RCC 7860 (cell line): ENCODE data around the gene CCDC78.
A peak's percentile ranks its signal among the peaks of the same experiment; 100 is the strongest.
"Not testable (repeated sequence)": the region's sequence is repeated elsewhere in the genome, so short reads cannot be mapped to it uniquely, and the experiment has no call there.

Experiments
- DNase-seq: peaks from one replicate; pipeline ENCODE4 v3.0.0-alpha.2; 2015; ENCODE audit warnings: low spot score
- FAIRE-seq: peaks from 2 replicates; lab custom pipeline; 2012; peaks lifted over from hg19 to GRCh38; lab: Jason Lieb, UNC

The CCDC78 gene

DNA sequence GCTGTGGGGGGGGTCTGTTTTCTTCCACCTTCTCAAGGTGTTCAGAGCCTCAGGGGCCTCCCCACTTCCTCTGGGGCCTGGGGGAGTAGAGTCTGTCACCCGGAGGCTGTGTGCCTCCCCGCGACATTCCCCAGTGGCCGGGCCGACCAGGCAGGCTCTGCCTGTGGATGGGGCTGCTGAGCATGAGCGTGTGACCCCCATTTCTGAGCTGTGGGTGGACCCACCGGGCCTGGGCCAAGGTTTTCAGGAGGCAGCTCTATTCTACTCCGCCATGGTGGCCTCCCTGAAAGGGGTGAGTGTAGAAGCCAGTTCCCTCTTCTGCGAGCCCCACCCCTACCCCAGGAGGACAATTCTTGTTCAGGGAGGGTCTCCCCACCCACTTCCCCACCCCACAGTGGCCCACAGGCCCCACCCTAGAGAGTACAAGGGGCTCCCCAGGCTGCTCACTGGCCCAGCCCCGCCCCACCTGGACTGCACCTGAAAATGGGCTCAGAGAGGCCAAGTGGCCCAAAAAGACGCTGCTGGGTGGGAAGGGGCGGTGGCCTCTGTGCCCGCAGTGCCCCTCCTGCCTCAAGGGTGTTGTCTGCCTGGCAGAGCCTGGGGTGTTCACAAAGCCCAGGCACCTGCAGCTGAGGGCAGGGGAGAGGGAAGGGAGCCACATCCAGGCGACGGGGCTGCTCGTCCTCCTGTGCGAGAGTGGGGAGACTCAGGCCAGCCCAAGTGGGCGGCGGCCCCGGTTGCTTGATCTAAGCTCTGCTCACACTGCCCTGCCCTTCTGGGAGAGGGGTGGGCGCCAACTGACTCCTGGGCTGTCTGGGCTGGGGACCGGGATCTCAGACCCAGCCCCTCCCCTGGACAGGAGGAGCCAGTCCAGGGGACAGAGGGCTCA, 35.6 kb upstream of the CCDC78 start:
- no peak for FAIRE-seq

DNA sequence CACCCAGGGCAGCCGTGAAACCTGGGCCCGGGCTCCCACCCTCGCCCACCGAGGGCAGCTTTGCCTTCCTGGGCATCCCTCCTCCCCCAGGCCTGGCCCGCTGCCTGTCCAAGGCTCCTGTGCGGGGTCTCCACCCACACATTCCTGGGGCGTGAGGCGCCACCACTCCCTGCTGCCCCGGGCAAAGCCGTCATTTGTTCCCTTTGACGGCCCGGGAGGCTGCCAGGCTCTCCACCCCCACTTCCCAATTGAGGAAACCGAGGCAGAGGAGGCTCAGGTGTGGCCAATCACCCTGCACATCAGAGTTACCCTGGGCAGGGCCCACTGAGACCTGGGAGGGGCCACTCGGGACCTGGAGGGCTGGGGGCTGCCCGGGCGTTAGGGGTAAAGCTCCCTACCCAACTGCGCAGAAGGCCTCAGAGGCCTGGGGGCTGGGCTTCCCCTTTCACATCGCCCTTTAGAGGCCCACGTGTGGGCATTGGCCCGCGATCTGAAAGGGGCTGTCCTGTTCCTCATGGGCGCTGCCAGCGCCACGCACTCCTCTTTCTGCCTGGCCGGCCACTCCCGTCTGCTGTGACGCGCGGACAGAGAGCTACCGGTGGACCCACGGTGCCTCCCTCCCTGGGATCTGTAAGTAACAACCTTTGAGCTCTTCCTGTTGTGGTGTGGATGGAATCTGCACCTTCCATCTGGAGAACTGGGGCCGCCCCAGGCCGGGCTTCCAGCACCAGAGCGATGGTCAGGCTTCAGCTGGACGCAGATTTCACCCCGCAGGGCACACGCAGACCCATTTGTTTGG, 34.5 kb upstream of the CCDC78 start, which contains the start of gene MSLN:
MSLN (plus strand) TSS at position 190 of the 799 bp plus-strand sequence. CDS start 1,947 bp downstream, outside the sequence.
- DNase-seq: no peak
- FAIRE-seq: no peak

More for the DNA sequence above, 35.6 kb upstream of the CCDC78 start:
- no peak for DNase-seq

DNA sequence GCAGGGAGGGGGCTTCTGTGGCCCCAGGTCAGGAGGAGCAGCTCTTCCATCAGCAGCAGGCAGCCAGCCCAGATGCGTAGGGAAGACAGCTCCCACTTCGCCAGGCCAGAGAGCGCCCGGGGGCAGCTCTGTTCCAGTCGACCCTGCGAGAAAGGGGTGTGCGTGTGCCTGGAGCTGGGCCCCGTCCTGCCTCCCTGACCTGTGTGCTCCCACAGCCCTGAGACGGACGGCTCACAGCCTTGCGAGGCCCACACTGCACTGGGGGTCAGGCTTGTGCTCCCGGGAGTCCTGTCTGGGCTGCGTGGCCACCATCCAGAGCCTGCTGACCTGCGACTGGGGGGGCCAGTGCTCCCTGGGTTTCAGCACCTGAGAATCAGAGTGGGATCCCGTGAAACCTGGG, 33.8 kb upstream of the CCDC78 start:
- DNase-seq (no peak), FAIRE-seq (no peak)

DNA sequence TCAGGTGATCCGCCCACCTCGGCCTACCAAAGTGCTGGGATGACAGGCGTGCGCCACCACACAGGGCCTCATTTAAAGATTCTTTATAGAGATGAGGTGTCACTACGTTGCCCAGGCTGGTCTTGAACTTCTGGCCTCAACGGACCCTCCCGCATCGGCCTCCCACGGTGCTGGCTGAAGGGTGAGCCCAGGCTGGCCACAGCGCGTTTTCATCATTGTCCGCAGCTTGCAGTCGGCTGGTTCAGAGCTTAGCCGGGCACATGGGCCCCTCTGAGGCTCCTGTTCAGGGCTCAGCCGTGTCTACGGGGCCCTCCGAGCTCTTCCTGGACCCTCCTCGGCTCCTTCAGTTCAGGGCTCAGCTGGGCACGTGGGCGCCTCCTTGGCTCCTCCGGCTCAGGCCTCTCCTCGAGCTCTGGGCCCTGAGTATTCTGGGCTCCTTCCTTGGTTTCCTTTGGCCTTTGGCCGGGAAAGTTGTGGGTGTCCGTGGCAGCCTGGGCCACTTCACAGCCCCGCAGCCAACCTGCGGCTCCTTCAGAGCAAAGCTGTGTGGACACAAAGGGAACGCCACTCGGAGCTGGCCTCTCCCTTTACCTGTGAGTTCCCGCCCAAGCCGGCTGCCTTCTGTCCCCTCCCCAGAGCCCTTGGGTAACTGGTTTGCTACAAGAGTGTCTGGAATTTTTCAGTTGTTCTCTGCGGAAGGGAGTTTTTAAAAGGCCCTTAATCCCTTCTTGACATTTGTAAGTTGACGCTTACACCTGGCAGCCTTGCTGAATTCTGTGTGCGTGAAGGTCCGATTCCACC, 33.1 kb upstream of the CCDC78 start:
- DNase-seq (no peak), FAIRE-seq (no peak)

DNA sequence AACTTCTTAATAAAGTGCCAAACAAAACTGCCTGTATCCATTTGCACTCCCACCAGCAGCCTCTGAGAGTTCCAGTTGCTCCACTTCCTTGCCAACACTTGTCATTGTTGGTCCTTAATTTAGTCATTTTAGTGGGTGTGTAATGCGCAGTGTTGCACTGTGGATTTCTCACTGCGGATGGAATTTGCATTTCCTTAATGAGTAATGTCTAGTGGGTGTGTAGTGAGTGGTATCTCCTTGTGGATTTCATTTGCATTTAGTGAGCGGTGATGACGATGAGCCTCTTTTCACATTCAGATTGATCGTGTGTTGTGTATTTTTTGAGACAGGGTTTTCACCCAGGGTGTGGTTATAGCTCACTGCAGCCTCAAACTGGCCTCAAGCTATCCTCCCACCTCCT, 30.2 kb upstream of the CCDC78 start:
- FAIRE-seq (no peak), DNase-seq (no peak)

DNA sequence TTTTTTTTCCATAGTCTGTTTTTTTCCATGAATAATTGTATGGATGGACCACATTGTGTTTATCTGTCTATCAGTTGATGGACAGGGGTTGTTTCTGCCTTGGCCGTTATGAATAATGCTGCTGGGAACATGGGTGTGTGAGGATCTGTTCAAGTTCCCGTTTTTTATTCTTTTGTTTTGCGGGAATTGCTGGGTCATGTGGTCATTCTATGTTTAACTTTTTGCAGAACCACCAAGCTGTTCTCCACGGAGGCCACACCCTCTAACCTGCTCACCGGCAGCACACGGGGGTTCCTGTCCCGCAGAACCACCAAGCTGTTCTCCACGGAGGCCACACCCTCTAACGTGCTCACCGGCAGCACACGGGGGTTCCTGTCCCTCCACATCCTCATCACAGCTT, 28.4 kb upstream of the CCDC78 start:
- no peak for FAIRE-seq
- no peak for DNase-seq

DNA sequence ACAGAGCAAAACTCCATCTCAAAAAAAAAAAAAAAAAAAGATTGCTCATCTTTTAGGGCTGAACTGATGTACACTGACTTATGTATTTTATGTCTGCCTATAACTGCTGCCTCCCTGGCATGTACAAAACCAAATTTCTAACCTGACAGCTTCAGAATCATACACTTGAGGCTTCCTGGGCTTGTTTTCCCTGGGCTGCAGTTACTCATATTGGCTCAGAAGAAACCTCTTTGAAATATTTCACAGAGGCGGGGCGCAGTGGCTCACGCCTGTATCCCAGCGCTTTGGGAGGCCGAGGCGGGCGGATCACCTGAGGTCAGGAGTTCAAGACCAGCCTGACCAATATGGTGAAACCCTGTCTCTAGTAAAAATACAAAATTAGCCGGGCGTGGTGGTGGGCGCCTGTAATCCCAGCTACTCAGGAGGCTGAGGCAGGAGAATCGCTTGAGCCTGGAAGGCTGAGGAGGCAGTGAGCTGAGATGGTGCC, 27.9 kb upstream of the CCDC78 start:
- not testable (repeated sequence) for FAIRE-seq, DNase-seq

DNA sequence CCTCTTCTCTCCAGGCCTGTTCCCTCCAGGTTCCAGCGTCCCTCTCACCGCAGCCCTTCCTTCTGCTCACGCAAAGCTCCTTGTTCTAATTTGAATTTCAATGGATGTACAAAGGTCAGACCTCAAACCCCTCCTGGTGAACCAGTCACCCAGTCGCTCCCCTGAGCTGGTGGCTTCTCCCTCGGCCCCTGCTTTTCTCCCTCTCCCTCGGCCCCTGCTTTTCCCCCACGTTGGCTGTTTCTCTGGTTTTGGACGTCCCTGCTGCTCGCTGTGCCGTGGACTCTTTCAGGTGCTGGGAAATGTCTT, 25.7 kb upstream of the CCDC78 start:
- DNase-seq: no peak
- FAIRE-seq: no peak

DNA sequence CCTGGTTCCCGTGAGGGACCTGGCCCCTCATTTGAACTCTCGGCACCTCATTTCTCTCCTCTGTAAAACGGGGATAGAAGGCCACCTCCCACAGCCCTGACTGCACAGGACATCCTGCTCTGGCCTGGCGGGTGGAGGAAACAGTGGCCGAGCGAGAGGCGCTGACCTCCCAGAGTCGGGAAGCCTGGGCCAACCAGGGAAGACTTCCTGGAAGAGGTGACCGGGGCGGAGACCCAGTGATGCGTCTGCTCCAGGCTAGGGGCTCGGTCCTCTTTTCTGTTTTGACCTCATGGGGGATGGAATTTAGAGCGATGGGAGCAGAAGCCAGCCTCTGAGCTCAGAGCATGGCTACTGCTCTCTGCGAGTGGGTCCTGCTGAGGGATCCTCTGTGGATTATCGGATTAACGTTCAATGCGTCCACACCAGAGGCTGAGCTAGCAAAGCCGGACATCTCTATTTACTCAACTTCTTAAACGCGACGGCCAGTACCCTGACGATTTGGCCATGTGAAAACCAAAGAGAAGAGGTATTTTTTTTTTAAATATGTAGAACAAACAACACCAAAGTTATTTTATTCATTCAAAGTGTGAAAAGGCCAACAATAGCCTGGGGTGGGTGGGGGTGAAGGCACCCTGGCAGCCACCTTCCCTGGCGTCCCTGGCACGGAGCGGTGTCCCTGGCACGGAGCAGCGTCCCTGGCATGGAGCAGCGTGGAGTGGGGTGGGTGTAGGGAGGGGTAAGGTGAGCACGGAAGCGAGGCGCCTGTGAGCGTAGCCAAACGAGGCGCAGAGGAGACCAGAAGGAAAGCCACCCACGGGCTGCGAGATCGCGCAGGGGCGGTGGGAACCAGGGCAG, 25.1 kb upstream of the CCDC78 start:
- FAIRE-seq (no peak), DNase-seq (no peak)

DNA sequence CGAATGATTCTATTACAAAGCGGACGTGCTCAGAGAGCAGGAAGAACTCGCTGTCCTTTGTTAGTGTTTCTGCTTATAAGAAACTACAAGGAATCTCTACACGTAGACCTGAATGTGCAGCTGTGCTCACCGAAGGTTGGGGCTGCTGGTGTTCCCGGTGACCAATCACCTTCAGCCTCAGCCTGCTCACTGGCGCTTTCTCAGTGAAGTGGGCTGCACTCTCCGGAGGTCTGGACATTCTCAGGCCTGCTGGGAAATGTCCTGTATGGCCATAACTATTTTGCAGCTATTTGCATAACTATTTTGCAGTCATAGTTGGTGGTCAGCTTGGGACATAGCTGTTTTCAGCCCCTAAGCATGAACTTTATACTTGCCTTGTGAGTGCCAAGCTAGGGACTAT, 24.2 kb upstream of the CCDC78 start:
- no peak for DNase-seq
- no peak for FAIRE-seq

DNA sequence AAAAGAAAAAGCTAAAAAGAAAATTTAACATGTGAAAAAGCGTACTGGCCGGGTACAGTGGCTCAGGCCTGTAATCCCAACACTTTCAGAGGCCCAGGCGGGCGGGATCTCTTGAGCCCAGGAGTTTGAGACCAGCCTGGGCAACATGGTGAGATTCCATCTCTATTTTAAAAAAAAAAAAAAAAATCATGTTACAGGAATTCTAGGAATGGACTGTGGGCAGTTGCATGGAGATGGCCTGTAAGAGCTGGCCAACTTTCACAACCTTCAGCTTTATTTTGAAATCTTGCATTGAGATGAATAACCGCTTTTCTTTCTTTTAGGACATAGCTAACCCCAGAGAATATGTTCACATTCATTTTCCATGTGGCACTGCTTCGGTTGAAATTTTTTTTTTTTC, 22.8 kb upstream of the CCDC78 start:
- no peak for FAIRE-seq
- DNase-seq: no peak

DNA sequence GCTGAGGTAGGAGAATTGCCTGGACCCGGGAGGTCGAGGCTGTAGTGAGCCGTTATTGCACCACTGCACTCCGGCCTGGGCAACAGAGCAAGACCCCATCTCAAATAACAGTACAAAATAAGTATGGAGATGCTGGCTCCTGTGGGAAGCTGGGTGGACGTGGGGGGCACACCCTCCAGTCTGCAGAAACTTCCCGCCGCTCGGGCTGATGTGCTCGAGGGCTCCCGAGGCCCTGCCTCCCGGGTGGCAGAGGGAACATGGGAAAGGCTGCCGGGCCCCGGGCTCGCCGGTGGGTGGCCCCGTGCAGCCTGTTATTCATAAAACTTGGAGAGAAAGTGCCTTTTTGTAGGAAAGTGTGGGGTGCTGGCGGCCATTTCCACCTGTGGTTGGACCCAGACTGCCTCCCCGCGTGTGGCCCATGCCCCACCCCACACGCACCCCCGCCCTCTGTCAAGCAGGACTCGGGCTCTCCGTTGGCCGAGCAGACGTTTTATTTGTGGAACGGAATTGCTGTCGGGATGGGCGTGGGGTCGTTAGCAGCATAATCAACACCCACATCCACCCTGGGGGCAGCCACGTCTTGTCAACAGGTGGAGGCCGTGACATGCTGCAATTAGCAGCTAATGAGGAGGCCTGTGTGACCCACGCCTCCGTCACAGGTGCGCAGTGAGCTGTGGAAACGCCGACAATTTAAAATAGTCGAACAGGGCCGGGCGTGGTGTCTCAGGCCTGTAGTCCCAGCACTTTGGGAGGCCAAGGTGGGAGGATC, 21.9 kb upstream of the CCDC78 start:
- DNase-seq (no peak), FAIRE-seq (no peak)

DNA sequence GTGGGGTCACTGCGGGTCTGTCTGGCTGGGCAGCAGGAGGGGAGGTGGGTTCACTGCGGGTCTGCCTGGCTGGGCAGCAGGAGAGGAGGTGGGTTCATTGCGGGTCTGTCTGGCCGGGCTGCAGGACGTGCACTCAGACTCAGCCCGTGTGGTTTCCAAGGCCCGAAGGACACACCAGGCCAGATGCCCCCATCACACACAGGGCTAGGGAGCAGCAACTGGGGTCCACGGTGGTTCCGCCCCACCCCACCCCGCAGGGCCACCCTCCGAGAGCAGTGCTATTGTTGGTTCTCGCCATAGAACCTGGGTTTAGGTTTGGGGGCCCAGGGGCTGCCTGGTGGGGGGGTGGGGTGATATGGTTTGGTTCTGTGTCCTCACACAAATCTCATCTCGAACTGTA, 20.4 kb upstream of the CCDC78 start:
- FAIRE-seq: no peak

DNA sequence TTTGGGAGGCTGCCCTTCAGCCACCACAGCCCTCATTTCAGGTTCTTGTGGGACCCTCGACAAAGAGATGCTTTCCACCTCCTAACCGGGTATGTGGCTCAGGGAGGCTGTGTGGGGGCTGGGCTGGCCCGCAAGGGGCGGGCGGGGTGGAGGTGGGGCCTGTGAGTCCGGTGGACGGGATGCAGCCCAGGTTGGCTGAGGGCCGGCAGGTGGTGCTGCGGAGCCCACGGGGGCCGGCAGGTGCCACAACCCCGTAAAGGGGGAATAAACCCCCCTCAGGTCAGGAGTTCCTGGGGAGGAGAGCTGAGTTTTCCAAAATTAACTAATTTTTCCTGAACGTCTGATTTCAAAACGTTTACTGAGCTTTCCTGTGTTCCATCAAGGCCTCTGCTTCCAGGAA, 19.5 kb upstream of the CCDC78 start:
- DNase-seq (no peak), FAIRE-seq (no peak)

More for the DNA sequence above, 20.4 kb upstream of the CCDC78 start:
- no peak for DNase-seq

DNA sequence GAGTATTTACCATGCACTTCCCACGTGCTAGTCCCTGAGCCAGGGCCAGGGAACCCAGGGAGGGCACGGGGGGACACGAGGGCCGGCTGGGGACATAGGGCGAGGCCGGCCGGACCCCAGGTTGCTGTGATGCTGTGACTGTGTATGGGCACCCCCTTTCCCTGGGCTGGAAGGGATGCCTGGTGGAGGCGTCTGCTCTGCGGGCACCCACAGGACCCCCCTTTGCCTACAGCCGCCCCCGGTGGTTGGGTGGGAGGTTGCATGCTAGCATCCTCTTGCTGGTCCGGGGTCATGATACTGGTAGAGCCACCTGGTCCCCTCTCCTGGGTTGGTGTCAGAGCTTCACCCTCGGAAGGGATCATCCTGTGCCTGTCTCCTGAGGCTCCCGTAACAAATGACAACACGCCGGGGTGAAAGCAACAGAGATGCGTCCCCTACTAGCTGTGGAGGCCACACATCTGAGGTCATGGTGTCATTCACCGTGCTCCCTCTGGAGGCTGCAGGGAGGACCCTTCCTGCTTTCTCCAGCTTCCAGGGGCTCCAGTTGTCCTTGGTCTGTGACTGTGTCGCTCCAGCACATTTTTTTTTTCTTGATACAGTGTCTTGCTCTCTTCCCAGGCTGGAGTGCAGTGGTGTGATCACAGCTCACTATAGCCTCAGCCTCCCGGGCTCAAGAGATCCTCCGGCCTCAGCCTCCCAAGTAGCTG, 17.7 kb upstream of the CCDC78 start:
- FAIRE-seq (no peak), DNase-seq (no peak)

DNA sequence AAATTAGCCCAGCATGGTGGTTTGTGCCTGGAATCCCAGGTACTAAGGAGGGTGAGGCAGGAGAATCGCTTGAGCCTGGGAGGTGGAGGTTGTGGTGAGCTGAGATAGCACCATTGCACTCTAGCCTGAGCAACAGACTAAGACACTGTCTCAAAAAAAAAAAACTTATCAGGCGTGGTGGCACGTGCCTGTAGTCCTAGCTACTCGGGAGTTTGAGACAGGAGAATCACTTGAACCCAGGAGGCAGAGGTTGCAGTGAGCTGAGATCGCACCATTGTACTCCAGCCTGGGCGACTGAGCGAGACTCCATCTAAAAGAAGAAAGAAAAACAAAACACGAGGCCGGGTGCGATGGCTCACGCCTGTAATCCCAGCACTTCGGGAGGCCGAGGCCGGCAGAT, 16.7 kb upstream of the CCDC78 start:
- not testable (repeated sequence) for FAIRE-seq, DNase-seq

DNA sequence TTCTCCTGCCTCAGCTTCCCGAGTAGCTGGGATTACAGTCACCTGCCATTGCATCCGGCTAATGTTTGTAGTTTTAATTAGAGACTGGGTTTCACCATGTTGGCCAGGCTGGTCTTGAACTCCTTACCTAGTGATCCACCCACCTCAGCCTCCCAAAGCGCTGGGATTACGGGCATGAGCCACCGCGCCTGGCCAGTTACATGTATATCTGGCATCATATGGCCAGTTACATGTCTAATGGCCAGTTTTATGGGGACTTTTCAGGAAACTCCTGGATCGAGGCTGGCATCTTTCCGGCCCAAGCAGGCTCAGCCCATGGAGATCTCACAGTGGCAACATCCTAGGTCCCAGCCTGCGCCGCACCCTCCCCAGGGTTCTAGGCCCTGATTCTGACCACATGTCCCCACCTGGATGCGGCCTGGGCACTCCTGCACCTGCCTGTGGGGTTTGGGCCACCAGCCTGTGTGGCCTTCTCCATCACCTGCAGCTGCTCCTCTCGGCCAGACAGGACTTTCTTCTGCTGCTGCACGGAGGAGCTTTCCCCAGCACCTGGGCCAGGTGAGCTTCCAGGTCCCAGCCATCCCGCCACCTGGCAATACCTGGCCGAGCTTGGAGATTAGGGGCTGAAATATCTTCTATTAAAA, 15.9 kb upstream of the CCDC78 start:
- FAIRE-seq: no peak
- no peak for DNase-seq

DNA sequence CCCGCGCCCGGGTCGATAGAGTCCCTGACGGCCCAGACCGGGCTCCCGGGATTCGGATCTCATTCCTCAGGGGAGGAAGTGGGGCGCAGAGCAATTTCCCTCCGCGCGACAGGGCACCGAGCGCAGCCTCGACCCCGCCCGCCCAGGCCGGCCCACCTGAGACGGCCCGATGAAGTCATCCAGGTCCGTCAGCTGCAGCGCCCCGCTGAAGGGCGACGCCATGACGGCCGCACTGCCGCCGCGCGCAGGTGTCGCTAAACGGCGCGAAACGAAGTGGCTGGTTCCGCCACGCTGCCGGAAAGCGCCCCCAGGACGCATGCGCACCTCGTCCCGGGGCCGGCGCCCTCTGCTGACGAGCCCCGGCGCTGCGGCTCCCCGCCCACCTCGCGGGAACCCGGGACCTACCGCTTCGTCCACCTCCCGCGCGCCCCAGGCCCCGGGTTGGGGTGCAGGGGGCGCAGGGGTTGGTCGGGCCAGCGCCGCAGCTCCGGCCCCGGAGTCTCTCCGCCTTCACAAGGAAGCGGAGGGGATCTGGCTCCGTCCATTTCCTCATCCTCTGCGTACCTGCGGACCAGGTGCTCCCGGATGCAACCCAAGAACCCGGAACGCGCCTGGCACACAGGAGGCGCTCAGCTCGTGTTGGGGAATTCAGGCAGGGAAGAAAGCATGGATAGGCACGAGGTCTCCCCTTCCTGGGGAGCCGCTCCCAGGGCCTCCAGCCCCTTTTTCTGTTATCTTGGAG, 14.7 kb upstream of the CCDC78 start, which contains the start of gene CIAO3:
CIAO3 (minus strand) TSS at position 234 of the 742 bp plus-strand sequence; CDS start at position 222, 12 bp downstream.
- FAIRE-seq: no peak
- peak; percentile 74 for DNase-seq
